SK-N-MC (cell line): ENCODE data around the gene WWTR1.
A peak's percentile ranks its signal among the peaks of the same experiment; 100 is the strongest.

Source experiments
- DNase-seq: peaks from one replicate; pipeline ENCODE4 v3.0.0-alpha.2; 2011; ENCODE audit warnings: low read depth, low spot score
- H3K27ac ChIP-seq: fragments of 200-600 bp; sonication (generic); 2 replicates; pipeline ENCODE4 v1.5.1; 2016; ENCODE audit warnings: mixed run types
- H3K36me3 ChIP-seq: fragments of 200-600 bp; sonication (generic); 2 replicates; pipeline ENCODE4 v1.6.1; 2017; ENCODE audit warnings: antibody characterized with exemption, low read length, mixed read lengths; ENCODE audit not compliant: insufficient read depth
- H3K4me3 ChIP-seq: fragments of 200-600 bp; sonication (generic); 2 replicates; pipeline ENCODE4 v1.5.1; 2016
- H3K9ac ChIP-seq: fragments of 200-600 bp; sonication (generic); 2 replicates; pipeline ENCODE4 v1.8.0; 2017; ENCODE audit warnings: mixed run types, mixed read lengths; ENCODE audit not compliant: insufficient read length
- H3K9me3 ChIP-seq: fragments of 200-600 bp; sonication (generic); 2 replicates; pipeline ENCODE4 v1.6.1; 2017; ENCODE audit warnings: low read depth, mild to moderate bottlenecking, antibody characterized with exemption, low read length, moderate library complexity, mixed read lengths
- EZH2 ChIP-seq: fragments of 200-600 bp; sonication (generic); IDR thresholded peaks from one replicate; pipeline ENCODE4 v1.6.1; 2017; ENCODE audit warnings: antibody characterized with exemption
- FOXP2 ChIP-seq: optimal IDR thresholded peaks from 2 replicates; pipeline ENCODE3; 2011; ENCODE audit warnings: mild to moderate bottlenecking, moderate library complexity; ENCODE audit not compliant: insufficient read depth; ENCODE audit errors: extremely low read length, control extremely low read depth
- POLR2AphosphoS5 ChIP-seq: IDR thresholded peaks from 2 replicates; pipeline ENCODE4 v1.6.1; 2012; ENCODE audit warnings: mild to moderate bottlenecking, low read depth, low read length, borderline replicate concordance

WWTR1 gene

DNA sequence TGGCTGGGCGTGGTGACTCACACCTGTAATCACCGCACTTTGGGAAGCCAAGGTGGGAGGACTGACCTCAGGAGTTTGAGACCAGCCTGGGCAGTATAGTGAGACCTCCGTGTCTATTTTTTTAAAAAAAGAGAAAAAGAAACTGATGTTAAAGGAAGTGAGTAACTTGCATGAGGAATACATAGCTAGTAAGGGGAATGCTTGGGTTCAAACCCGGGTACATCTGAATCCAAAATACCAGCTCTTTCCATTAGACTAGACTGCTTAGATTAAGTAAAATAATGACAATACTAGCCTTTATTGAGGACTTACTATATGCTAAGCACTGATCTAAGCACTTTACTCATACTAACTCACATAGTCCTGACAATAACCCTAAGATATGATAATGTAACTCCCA lies 160.9 kb downstream of the WWTR1 start:
- no peak overlapping the region for H3K27ac ChIP-seq
- H3K4me3 ChIP-seq, result no peak overlapping the region
- no peak overlapping the region for H3K9ac ChIP-seq
- no peak for TF ChIP-seq EZH2
- no peak for TF ChIP-seq POLR2AphosphoS5
- no peak for TF ChIP-seq FOXP2
- DNase-seq, result no peak
- no peaks in the 10 kb centered on the region for H3K9me3 ChIP-seq
- no peaks in the 10 kb centered on the region for H3K36me3 ChIP-seq

DNA sequence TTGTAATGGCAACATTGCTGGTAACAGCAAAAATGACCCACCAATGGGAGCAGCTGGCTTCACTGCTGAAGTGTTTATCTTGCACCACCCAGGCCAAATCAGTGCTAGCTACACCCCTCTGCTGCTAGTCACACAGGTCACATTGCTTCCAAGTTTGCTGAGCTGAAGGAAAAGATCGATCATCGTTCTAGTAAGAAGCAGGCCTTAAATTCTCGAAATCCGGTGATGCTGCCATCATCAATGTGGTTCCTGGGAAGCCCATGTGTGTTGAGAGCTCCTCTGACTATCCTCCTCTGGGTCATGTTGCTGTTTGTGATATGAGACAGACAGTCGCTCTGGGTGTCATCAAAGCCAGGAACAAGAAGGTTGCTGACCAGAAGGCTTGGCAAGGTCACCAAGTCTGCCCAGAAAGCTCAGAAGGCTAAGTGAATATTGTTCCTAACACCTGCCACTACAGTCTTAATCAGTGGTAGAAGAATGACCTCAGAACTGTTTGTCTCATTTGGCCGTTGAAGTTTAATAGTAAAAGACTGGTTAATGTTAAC lies 162.2 kb downstream of the WWTR1 start:
- no peak for TF ChIP-seq POLR2AphosphoS5
- TF ChIP-seq FOXP2, result no peak
- TF ChIP-seq EZH2, result no peak
- DNase-seq, result no peak
- Histone ChIP-seq H3K27ac (no peak overlapping the region), H3K9ac (no peak overlapping the region), H3K36me3 (no peaks in the 10 kb centered on the region), H3K9me3 (no peaks in the 10 kb centered on the region), H3K4me3 (no peak overlapping the region)

DNA sequence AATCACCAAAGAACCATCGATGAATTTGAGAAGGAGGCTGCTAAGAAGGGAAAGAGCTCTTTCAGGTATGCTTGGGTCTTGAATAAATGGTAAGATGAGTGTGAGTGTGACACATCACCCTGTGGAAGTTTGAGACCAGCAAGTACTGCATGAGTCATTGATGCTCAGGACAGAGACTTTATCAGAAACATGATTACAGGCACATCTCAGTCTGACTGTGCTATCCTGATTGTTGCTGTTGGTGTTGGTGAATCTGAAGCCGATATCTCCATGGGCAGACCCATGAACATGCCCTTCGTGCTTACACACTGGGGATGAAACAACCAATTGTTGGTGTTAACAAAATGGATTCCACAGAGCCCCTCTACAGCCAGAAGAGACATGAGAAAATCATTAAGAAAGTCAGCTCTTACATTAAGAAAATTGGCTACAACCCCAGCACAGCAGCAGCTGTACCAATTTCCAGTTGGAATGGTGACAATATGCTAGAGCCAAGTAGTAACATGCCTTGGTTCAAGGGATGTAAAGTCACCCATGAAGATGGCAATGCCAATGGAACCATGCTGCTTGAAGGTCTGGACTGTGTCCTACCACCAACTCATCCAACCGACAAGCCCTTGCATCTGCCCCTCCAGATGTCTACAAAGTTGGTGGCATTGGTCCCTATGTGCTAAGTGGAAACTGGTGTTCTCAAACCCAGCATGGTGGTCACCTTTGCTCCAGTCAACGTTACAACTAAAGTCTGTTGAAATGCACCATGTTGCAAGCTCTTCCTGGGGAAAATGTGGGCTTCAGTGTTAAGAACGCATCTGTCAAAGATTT lies 162.9 kb downstream of the WWTR1 start:
- DNase-seq, result no peak

DNA sequence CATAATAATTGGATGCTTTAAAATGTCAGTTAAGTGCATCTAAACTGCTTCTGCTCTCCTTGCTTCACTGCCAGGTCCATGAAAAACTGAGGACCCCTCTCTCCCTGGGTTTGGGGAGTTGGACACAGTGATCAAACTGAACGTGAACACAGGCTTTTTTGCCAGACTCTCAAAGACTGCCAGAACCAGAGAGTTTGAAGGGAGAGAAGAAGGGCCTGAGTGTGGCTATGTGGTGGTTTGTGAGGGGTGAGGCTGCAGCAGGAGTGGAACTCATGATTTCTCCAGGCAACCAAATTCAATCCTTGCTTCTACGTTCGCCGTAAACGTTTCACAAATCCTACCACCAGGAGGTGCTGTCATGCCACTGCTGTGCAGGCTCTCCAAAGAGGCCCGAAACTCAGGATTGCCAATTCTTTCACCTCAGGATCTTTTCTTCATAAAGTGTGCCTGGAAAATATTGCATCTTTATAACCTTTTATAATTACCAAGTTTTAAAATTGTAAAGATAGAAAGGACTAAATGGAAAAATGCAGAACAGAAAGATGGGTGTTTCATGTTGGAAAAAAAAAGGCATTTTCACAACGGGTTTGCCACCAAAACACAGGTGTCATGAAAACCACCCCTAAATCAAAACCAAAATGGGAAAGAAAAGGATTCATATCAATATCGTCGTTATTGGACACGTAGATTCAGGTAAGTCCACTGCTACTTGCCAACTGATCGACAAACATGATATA lies 163.6 kb downstream of the WWTR1 start:
- H3K9ac ChIP-seq, result no peak overlapping the region
- 0 out of 2 replicates have a peak overlapping the region, but pooled peaks have one; percentile 3 for H3K4me3 ChIP-seq
- TF ChIP-seq EZH2 (no peak), POLR2AphosphoS5 (no peak), FOXP2 (no peak)

More for the DNA sequence above, 162.9 kb downstream of the WWTR1 start:
- no peak overlapping the region for H3K9ac ChIP-seq
- H3K27ac ChIP-seq, result no peak overlapping the region
- H3K36me3 ChIP-seq, result no peaks in the 10 kb centered on the region
- H3K9me3 ChIP-seq, result no peaks in the 10 kb centered on the region
- TF ChIP-seq POLR2AphosphoS5 (no peak), FOXP2 (no peak), EZH2 (no peak)
- no peak overlapping the region for H3K4me3 ChIP-seq

DNA sequence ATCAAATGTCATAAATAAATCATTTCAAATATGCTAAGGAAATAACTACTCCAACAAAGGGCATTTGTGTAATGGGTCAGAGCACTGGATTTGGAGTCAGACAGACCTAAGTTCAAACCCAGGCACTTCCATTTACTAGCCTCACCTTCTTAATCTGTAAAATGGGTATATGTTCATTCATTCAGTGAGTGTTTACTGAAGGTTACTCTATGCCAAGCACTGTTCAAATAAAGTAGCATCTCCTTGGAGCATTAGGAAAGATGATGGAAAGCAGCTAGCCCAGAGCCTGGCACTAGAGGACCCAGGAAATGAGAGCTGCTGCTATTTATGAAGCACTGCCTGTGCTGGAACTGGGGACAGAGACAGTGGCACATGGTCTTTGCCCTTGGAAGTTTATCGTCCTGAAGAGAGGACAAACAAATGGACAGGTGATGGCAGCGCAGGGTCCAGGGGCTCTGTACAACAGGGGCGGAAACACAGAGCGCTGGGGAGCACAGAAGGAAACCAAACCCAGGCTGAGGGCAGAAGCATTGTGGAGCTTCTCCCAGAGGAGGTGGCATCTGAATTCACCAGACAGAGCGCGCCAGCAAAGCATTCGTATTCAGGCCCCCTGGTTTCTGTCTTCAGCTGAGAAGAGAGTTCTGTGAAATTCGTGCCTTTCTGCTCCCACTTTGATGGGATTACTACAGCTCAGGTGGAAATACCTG lies 164.4 kb downstream of the WWTR1 start:
- TF ChIP-seq POLR2AphosphoS5, result no peak
- TF ChIP-seq FOXP2, result no peak
- no peak for TF ChIP-seq EZH2
- DNase-seq, result no peak
- H3K9me3 ChIP-seq, result no peaks in the 10 kb centered on the region
- H3K9ac ChIP-seq, result no peak overlapping the region
- H3K27ac ChIP-seq, result no peak overlapping the region
- H3K4me3 ChIP-seq, result no peak overlapping the region
- H3K36me3 ChIP-seq, result no peaks in the 10 kb centered on the region

More for the DNA sequence above, 163.6 kb downstream of the WWTR1 start:
- Histone ChIP-seq H3K27ac (no peak overlapping the region), H3K9me3 (no peaks in the 10 kb centered on the region), H3K36me3 (no peaks in the 10 kb centered on the region)
- DNase-seq, result peak; percentile 50

DNA sequence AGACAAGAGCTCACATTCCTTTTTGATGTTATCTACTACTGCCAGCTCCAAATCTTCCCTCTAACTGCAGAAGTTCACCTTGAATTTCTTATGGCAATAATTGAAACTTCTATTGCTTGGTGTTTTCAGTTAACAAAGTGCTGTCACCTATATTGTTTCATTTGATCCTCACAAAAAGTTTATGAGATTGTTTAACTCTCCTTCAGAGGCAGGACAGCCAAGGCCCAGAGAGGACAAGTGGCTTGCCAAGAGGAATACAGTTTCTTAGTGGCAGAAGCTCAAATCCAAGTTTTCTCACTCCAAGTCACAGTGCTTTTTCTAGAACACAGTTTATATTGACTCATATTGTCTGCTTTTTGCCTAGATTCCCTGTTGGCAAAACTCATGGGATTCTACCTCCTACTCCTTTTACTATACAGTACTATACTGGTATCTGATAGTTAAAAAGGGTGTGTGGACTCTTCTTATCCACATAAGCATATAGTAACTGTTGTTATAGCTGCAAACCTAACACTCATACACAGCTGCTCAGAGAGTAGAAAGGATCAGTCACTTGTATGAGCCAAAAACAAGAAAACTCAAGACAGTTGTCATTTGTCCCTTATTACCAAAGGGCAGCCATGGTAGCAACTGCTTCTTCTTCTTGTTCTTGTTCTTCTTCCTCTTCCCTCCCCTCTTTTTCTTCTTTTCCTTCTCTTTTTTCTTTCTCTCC lies 167.4 kb downstream of the WWTR1 start:
- no peaks in the 10 kb centered on the region for H3K9me3 ChIP-seq
- TF ChIP-seq FOXP2 (no peak), EZH2 (no peak), POLR2AphosphoS5 (no peak)
- no peak overlapping the region for H3K27ac ChIP-seq
- H3K9ac ChIP-seq, result no peak overlapping the region
- DNase-seq, result no peak
- no peaks in the 10 kb centered on the region for H3K36me3 ChIP-seq
- no peak overlapping the region for H3K4me3 ChIP-seq

DNA sequence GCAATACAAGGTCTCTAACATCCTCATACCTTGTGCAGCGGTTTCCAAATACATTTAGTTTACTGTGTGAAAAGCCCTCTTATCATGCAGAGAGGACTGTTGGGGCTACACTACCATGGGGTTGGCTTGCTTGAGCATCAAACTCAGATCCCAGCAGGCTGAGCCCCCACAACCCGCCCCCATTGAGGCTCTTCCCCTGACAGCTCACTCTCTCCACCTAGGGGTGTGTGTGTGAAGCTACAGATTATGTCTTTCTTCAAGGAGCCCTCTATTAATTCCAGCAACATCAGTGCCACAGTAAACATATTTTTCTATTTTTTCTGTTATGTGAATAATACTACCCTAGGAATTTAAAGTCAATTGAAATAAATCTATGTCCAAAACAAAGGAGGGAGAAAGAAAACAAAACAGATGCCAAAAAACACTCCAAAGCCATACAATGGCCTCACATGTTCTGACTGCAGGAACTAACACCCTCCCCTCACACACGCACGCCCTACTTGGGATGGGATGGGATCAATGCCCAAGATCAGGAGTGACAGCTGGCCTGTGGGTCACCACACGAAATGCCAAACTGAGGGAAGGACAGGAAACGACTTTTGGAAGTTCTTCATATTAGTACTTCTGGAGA lies 168.7 kb downstream of the WWTR1 start:
- Histone ChIP-seq H3K36me3 (no peaks in the 10 kb centered on the region), H3K27ac (no peak overlapping the region), H3K9me3 (no peaks in the 10 kb centered on the region), H3K4me3 (no peak overlapping the region), H3K9ac (no peak overlapping the region)
- TF ChIP-seq POLR2AphosphoS5, result no peak
- TF ChIP-seq EZH2, result no peak
- no peak for TF ChIP-seq FOXP2
- no peak for DNase-seq
